ENCODE measurements around the gene IGSF23.

The IGSF23 gene

GRCh38 chr19:44641501-44642265, 28.3 kb downstream of the IGSF23 start:
- no peak for DNase-seq (ENCODE audit: low read depth, low spot score)

DNA sequence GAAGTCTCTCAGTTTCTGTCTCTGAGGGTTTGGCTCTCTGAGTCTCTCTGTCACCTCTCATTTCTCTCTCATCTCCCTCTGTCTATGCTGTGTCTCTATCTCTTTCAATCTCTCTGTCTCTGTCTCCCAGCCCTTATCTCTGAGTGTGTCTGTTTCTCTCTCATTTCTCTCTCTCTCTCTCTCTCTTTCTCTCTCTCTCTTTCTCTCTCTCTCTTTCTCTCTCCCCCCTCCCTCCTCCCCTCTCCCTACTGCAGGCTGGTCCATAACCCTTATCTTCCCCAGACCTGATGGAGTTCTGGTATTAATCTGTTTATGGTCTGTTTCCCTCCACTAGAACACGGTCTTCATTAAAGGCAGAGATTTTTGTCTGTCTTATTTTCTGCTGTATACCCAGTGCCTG, 29.0 kb downstream of the IGSF23 start:
- no peak for DNase-seq (ENCODE audit: low read depth, low spot score)

DNA sequence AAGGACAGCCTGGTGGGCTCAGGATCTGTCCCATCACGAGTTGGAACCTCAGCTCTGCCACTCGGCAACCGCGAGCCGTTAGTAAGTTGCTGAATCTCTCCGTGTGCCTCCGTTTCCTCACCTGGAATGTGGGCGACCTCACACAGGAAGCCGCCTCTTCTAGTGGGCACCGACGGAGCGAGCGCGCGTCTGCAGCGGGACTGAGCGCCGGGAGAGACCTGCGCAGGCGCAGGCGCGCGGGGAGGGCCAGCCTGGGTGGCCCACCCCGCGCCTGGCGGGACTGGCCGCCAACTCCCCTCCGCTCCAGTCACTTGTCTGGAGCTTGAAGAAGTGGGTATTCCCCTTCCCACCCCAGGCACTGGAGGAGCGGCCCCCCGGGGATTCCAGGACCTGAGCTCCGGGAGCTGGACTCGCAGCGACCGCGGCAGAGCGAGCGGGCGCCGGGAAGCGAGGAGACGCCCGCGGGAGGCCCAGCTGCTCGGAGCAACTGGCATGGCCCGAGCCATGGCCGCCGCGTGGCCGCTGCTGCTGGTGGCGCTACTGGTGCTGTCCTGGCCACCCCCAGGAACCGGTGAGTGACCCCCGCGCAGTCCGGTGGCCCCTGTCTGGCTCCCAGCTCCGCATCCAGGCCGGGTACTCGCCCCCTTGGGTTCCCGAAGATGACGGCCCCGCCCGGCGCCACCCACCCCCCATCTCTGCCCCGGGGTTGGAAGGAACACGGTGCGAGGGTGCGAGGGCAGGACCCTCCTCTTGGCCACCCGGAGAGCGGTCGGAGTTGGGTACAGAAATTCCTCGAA, 30.4 kb downstream of the IGSF23 start, which contains the start of gene PVR:
Gene PVR, plus strand, starts transcription at position 306 of the 797 bp plus-strand sequence. Its CDS starts 187 bp downstream, at position 493.
- DNase-seq (ENCODE audit: low read depth, low spot score): no peak

GRCh38 chr19:44644402-44645016, 31.1 kb downstream of the IGSF23 start:
- DNase-seq (ENCODE audit: low read depth, low spot score): no peak

- no peak for DNase-seq (ENCODE audit: low read depth, low spot score)
Measured at GRCh38 chr19:44645407-44646048, 32.2 kb downstream of the IGSF23 start.

- no peak for DNase-seq (ENCODE audit: low read depth, low spot score)
Measured at GRCh38 chr19:44646049-44646416, 32.7 kb downstream of the IGSF23 start.

DNA sequence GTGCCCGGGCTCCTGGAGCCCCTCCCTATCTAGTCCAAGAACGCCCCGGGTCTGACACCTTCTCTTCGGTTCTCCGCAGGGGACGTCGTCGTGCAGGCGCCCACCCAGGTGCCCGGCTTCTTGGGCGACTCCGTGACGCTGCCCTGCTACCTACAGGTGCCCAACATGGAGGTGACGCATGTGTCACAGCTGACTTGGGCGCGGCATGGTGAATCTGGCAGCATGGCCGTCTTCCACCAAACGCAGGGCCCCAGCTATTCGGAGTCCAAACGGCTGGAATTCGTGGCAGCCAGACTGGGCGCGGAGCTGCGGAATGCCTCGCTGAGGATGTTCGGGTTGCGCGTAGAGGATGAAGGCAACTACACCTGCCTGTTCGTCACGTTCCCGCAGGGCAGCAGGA, 33.8 kb downstream of the IGSF23 start:
- no peak for DNase-seq (ENCODE audit: low read depth, low spot score)

GRCh38 chr19:44648631-44649251, 35.4 kb downstream of the IGSF23 start:
- no peak for DNase-seq (ENCODE audit: low read depth, low spot score)

DNA sequence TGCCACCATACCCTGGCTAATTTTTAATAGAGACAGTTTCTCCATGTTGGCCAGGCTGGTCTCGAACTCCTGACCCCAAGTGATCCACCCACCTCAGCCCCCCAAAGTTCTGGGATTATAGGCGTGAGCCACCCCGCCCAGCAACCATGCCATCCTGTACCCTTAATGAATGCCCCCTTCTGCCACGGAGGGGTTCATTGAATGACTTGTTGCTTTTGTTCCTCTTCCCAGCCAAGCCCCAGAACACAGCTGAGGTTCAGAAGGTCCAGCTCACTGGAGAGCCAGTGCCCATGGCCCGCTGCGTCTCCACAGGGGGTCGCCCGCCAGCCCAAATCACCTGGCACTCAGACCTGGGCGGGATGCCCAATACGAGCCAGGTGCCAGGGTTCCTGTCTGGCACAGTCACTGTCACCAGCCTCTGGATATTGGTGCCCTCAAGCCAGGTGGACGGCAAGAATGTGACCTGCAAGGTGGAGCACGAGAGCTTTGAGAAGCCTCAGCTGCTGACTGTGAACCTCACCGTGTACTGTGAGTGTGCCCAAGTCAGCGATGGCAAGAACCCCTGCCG, 36.3 kb downstream of the IGSF23 start:
- no peak for DNase-seq (ENCODE audit: low read depth, low spot score)

DNA sequence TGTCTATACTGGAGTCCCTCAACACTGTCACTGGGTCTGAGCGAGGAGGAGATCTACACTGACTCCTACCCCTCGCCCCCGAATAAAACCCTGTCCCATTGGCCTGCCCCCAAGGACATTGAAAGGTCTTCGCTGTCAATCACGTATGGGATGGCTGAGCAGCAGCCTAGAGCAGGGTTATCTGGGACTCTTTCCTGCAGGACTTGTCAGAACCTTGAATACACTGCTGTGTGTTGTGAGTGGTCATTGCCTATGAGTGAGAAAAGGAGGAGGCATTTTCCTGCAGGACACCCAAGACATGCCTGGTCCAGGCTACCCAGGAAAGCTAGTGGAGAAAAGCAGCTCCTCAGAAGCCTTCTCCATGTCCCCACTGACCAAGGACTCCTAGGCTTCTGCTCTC, 40.0 kb downstream of the IGSF23 start:
- no peak for DNase-seq (ENCODE audit: low read depth, low spot score)

DNA sequence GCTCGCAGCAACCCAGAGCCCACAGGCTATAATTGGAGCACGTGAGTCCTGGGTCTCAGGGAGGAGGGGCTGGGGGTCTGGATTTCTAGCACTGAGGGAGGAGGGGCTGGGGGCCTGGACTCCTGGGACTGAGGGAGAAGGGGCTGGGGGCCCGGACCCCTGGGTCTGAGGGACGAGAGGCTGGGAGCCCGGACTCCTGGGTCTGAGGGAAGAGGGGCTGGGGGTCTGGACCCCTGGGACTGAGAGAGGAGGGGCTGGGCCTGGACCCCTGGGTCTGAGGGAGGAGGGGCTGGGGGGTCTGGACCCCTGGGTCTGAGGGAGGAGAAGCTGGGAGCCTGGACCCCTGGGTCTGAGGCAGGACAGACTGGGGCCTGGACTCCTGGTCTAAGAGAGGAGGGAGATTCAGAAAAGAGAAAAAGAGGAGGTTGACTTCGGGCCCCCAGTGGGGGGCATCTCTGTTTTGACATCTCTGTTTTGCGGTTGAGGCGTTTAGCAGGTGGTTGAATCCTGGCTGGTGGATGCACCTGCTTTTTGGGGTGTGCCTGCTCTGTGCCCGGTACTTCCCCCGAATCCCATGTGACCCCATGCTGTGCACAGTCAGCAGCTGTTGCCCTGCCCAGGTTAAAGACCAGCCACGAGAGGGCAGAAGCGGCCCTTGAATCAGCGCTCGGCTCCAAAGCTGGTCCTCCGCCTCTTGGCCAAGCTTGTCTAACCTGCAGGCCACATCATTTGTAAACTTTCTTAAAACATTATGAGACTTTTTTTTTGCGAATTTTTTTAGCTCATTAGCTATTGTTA, 40.8 kb downstream of the IGSF23 start:
- DNase-seq (ENCODE audit: low read depth, low spot score): peak; percentile 7

GRCh38 chr19:44657211-44657921, 44.0 kb downstream of the IGSF23 start:
- peak; percentile 50 for DNase-seq (ENCODE audit: low read depth, low spot score)

- DNase-seq (ENCODE audit: low read depth, low spot score): no peak
Measured at GRCh38 chr19:44658069-44658733, 44.8 kb downstream of the IGSF23 start.

DNA sequence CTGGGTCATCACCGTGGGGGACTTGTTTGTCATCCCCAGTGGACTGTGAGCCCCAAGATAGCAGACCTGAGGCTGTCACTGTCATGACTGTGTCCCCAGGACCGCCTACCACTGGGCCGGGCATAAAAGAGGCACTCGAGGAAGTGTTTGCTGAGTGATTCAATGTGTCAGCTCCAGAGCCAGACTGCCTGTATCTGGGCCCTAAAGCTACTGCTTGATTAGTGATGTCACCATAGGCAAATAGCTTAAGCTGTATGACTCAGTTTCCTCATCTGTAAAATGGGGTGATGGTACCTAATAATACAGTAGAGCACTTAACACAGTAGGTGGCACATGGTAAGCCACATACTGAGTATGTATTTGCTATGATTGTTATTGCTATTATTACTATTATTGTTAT, 46.7 kb downstream of the IGSF23 start:
- no peak for DNase-seq (ENCODE audit: low read depth, low spot score)

DNA sequence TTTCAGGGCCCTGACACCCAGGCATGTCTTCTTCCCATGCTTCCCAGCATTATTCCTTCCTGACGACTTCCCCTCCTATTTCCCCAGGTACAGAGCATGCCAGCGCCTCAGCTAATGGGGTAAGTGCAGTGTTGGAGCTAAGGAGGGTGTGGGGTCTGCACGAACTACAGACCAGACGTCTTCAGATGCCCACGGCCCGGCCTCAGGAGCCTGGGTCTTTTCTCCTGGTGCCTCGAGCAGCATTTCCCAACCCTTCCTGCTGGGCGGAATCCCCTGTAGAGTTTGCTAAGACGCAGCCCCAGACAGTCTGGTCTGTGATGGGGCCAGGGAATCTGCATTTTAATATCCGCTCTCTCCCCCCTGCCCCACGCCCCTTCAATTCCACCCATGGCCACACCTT, 47.8 kb downstream of the IGSF23 start:
- DNase-seq (ENCODE audit: low read depth, low spot score): no peak

DNA sequence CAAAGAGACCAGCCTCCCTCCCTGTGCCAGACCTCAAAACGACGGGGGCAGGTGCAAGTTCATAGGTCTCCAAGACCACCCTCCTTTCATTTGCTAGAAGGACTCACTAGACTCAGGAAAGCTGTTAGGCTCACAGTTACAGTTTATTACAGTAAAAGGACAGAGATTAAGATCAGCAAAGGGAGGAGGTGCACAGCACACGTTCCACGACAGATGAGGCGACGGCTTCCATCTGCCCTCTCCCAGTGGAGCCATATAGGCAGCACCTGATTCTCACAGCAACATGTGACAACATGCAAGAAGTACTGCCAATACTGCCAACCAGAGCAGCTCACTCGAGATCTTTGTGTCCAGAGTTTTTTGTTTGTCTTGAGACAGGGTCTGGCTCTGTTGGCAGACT, 48.5 kb downstream of the IGSF23 start:
- no peak for DNase-seq (ENCODE audit: low read depth, low spot score)

- DNase-seq (ENCODE audit: low read depth, low spot score): no peak
Measured at GRCh38 chr19:44662691-44663385, 49.5 kb downstream of the IGSF23 start.

GRCh38 chr19:44663996-44664395, 50.6 kb downstream of the IGSF23 start:
- no peak for DNase-seq (ENCODE audit: low read depth, low spot score)

GRCh38 chr19:44664976-44665375, 51.6 kb downstream of the IGSF23 start:
- DNase-seq (ENCODE audit: low read depth, low spot score): no peak

All from activated naive CD8-positive, alpha-beta T cell treated with anti-CD3 and anti-CD28 coated beads, Interleukin-2, amount 50 U/mL, for 16 hours (primary cell).